Heart left ventricle (tissue), 16 donors: Measurements from ENCODE around the gene NIPBL. TPM values are rescaled to one million over a fixed set of nuclear protein-coding genes. Genes with fewer than 3 reads are reported as not detected.
"Not testable (repeated sequence)": the region's sequence is repeated elsewhere in the genome, so short reads cannot be mapped to it uniquely, and the experiment has no call there.

ENCODE experiments used
- ATAC-seq, 4 donors: fragments of 200-7000 bp; cut with Tn5 transposase; one replicate each; pipeline ENCODE4 v1.9.1; 2020 to 2022; ENCODE audit warnings: moderate library complexity in 4 of 4, mild to moderate bottlenecking in 3 of 4, moderate number of reproducible peaks in 1 of 4
- DNase-seq, 5 donors: peaks; one replicate each; pipeline ENCODE4 v3.0.0-alpha.2; 2020
- H3K27ac ChIP-seq, 12 donors: fragments of 200-600 bp; sonication (generic) in 4 of 12; one replicate each; pipeline versions ENCODE4 v1.5.0 to v1.8.0; 2016 to 2022; ENCODE audit warnings: mild to moderate bottlenecking in 2 of 12
- H3K27me3 ChIP-seq, 9 donors: fragments of 200-600 bp; sonication (generic) in 2 of 9; one replicate each; pipeline versions ENCODE4 v1.5.1 to v1.8.0; 2016 to 2022; ENCODE audit warnings: mild to moderate bottlenecking in 3 of 9
- H3K36me3 ChIP-seq, 9 donors: fragments of 200-600 bp; sonication (generic) in 2 of 9; one replicate each; pipeline versions ENCODE4 v1.5.0 to v1.8.0; 2018 to 2022; ENCODE audit warnings: mild to moderate bottlenecking in 2 of 9
- H3K4me1 ChIP-seq, 12 donors: fragments of 200-600 bp; sonication (generic) in 4 of 12; one replicate each; pipeline versions ENCODE4 v1.5.0 to v1.8.0; 2016 to 2022; ENCODE audit warnings: mild to moderate bottlenecking in 3 of 12
- H3K4me3 ChIP-seq, 12 donors: fragments of 200-600 bp; sonication (generic) in 4 of 12; one replicate each; pipeline versions ENCODE4 v1.5.0 to v1.8.0; 2017 to 2022; ENCODE audit warnings: mild to moderate bottlenecking in 9 of 12, moderate library complexity in 4 of 12
- H3K9me3 ChIP-seq, 12 donors: fragments of 200-600 bp; sonication (generic) in 4 of 12; one replicate each; pipeline versions ENCODE4 v1.5.0 to v1.8.0; 2016 to 2022; ENCODE audit warnings: mild to moderate bottlenecking in 1 of 12
- CTCF ChIP-seq, 12 donors: fragments of 200-600 bp; sonication (generic) in 4 of 12; IDR thresholded peaks; one replicate each; pipeline versions ENCODE4 v1.5.0 to v1.8.0; 2018 to 2022; ENCODE audit warnings: antibody characterized with exemption in 12 of 12, mild to moderate bottlenecking in 5 of 12
- POLR2A ChIP-seq, 2 donors: fragments of 450-650 bp; IDR thresholded peaks; one replicate each; pipeline ENCODE4 v1.6.1; 2017; ENCODE audit warnings: antibody characterized with exemption in 2 of 2, mild to moderate bottlenecking in 2 of 2, moderate library complexity in 2 of 2
- WGBS, 4 donors: extraction: QIAGEN DNeasy Blood & Tissue Kit in 2 of 4; methylation state at CpG; one replicate each; pipeline versions ENCODE4 v1.1.5 to v1.1.7; 2013 to 2018; 5-methylcytosine and 5-hydroxymethylcytosine counted together
- intact Hi-C, 10 donors: fragments of 100-400 bp; cut with DNase I; formaldehyde crosslinking; loops; one replicate each; pipeline versions ENCODE4 v1.11.1 to v1.14.2; 2022
- polyA plus RNA-seq, 2 donors: library from polyadenylated mRNA; stranded (reverse); fragments of 200-250 nt; gene quantifications; one replicate each; pipeline ENCODE4 v1.2.3, GENCODE V29; 2013
- total RNA-seq, 9 donors: library from RNA; depleted of rRNA in 2 of 9; stranded (reverse); fragments of >200 nt in 2 of 9; fragmentation: NEBNext Ultra II Directional in 3 of 9; extraction: Animal tissue kit (Norgen Biotek cat#: 25700) in 3 of 9; gene quantifications; one replicate each; pipeline versions ENCODE4 v1.1.0 to v1.2.4, GENCODE V29; 2016 to 2023
- donor health status: ischemic (EF 13 %, LVEDD 7.1; RV severe dilation, severe dysfunction).
- donor health status: healthy with polysubstance abuse.
- donor health status: DM: no; HTN: yes; CAD: no.
- donor health status: DM: no; HTN: no; CAD: no.
- donor health status: ischemic (EF 25% LVEDD 6.9; RV normal size, moderate dysfunction).
- donor health status: ischemic (EF 25% LVEDD 5.7; RV mildly dilated, moderate dysfunction).
- donor health status: healthy.
- donor health status: DM: yes; HTN: yes; CAD: no.
- donor health status: ischemic (EF 35%, LVEDD 5.7; RV mildly dilated, moderate dysfunction).
- donor health status: nonischemic (EF 11% LVEDD 7.7; RV severe dilation, severe dysfunction).
- donor health status: DM: yes; HTN: yes; CAD: no.
- donor health status: PGD.
- donor health status: ischemic (EF 29% LVEDD 5.4; RV normal size, mild dysfunction).
- donor health status: nonischemic (EF 23%, LVEDD 6.1; RV moderate dilation, normal function).

NIPBL gene
- total and polyA plus RNA-seq, 11 donors: 13.2 to 57.3 (median 38.2) TPM

- Histone ChIP-seq H3K27ac (no peak overlapping the region), H3K36me3 (no peaks in the 10 kb centered on the region), H3K4me3 (no peak overlapping the region), H3K4me1 (peaks cover 0 to 70% (median 38%) of the 10 kb centered on the region in 12 donors), H3K9me3 (peaks cover 0 to 25% (median 0%) of the 10 kb centered on the region in 12 donors), H3K27me3 (no peaks in the 10 kb centered on the region)
- no peak for ATAC-seq
- no peak for TF ChIP-seq CTCF (IDR thresholded peaks at IDR 0.05)
- TF ChIP-seq POLR2A (IDR thresholded peaks at IDR 0.05): no peak
- no peak for DNase-seq
- WGBS, 4 donors: 52 to 66% (median 58%) methylated on average over 2 of the region's 2 CpGs
- intact Hi-C loops: no loop called here
These were observed 23.7 kb downstream of the NIPBL start for GRCh38 chr5:36900283-36900682.

- H3K36me3 ChIP-seq, H3K27me3 ChIP-seq, DNase-seq, H3K27ac ChIP-seq, intact Hi-C loops, ATAC-seq, H3K4me3 ChIP-seq: not testable (repeated sequence)
- H3K4me1 ChIP-seq: peaks cover 0 to 62% (median 33%) of the 10 kb centered on the region in 12 donors
- peaks cover 0 to 25% (median 0%) of the 10 kb centered on the region in 12 donors for H3K9me3 ChIP-seq
These were observed 24.5 kb downstream of the NIPBL start for GRCh38 chr5:36901077-36901476.

- WGBS, 4 donors: 95 to 98% (median 97%) methylated on average over 3 of the region's 3 CpGs
- Histone ChIP-seq H3K36me3 (no peaks in the 10 kb centered on the region), H3K4me1 (peaks cover 0 to 59% (median 36%) of the 10 kb centered on the region in 12 donors), H3K9me3 (peaks cover 0 to 25% (median 0%) of the 10 kb centered on the region in 12 donors), H3K27me3 (no peaks in the 10 kb centered on the region), H3K27ac (no peak overlapping the region), H3K4me3 (no peak overlapping the region)
- ATAC-seq (no peak), DNase-seq (no peak)
- TF ChIP-seq CTCF (IDR thresholded peaks at IDR 0.05): no peak
- intact Hi-C loops: no loop called here
These were observed 25.3 kb downstream of the NIPBL start for GRCh38 chr5:36901856-36902255.

GRCh38 chr5:36902353-36902752 is 25.8 kb downstream of the NIPBL start:
- ATAC-seq: no peak
- Histone ChIP-seq H3K27ac (no peak overlapping the region), H3K36me3 (no peaks in the 10 kb centered on the region), H3K4me3 (no peak overlapping the region), H3K9me3 (peaks cover 0 to 25% (median 0%) of the 10 kb centered on the region in 12 donors), H3K4me1 (peaks cover 0 to 58% (median 35%) of the 10 kb centered on the region in 12 donors), H3K27me3 (no peaks in the 10 kb centered on the region)
- DNase-seq: no peak
- 92 to 97% (median 93%) methylated on average over 1 of the region's 1 CpG for WGBS, 4 donors
- TF ChIP-seq POLR2A (IDR thresholded peaks at IDR 0.05) (no peak), CTCF (IDR thresholded peaks at IDR 0.05) (no peak)
- intact Hi-C loops: no loop called here

- no peak for TF ChIP-seq CTCF (IDR thresholded peaks at IDR 0.05)
- no peak for TF ChIP-seq POLR2A (IDR thresholded peaks at IDR 0.05)
- DNase-seq: no peak
- intact Hi-C loops: no loop called here
- no peaks in the 10 kb centered on the region for H3K27me3 ChIP-seq
- H3K27ac ChIP-seq: no peak overlapping the region
- no peak for ATAC-seq
- H3K36me3 ChIP-seq: no peaks in the 10 kb centered on the region
- H3K4me1 ChIP-seq: peaks cover 6 to 54% (median 32%) of the 10 kb centered on the region in 12 donors
- H3K9me3 ChIP-seq: peaks cover 0 to 25% (median 0%) of the 10 kb centered on the region in 12 donors
- H3K4me3 ChIP-seq: no peak overlapping the region
- WGBS, 4 donors: 93 to 95% (median 95%) methylated on average over 2 of the region's 2 CpGs
These were observed 28.1 kb downstream of the NIPBL start for GRCh38 chr5:36904677-36905076.
